Hepatocyte (in vitro differentiated cells): Measurements from ENCODE around the gene XPNPEP2.

Source experiments
- EZH2 ChIP-seq: fragments of 200-600 bp; sonication (generic); IDR thresholded peaks from 2 replicates; pipeline ENCODE4 v1.6.1; 2016; ENCODE audit warnings: antibody characterized with exemption, mild to moderate bottlenecking, borderline replicate concordance
- TF ChIP-seq, protein P1 (sequence below): fragments of 200-600 bp; sonication (generic); IDR thresholded peaks from 2 replicates; pipeline ENCODE4 v1.5.1; 2016; ENCODE audit warnings: antibody characterized with exemption, mild to moderate bottlenecking; ENCODE audit not compliant: poor library complexity

- TF ChIP-seq, protein P1, sequence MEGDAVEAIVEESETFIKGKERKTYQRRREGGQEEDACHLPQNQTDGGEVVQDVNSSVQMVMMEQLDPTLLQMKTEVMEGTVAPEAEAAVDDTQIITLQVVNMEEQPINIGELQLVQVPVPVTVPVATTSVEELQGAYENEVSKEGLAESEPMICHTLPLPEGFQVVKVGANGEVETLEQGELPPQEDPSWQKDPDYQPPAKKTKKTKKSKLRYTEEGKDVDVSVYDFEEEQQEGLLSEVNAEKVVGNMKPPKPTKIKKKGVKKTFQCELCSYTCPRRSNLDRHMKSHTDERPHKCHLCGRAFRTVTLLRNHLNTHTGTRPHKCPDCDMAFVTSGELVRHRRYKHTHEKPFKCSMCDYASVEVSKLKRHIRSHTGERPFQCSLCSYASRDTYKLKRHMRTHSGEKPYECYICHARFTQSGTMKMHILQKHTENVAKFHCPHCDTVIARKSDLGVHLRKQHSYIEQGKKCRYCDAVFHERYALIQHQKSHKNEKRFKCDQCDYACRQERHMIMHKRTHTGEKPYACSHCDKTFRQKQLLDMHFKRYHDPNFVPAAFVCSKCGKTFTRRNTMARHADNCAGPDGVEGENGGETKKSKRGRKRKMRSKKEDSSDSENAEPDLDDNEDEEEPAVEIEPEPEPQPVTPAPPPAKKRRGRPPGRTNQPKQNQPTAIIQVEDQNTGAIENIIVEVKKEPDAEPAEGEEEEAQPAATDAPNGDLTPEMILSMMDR: no peak
- TF ChIP-seq EZH2: no peak
Observed at GRCh38 chrX:129788527-129788926, 49.7 kb downstream of the XPNPEP2 start.
